Measurements from ENCODE around the gene PLRG1. TPM values are rescaled to one million over a fixed set of nuclear protein-coding genes. Genes with fewer than 3 reads are reported as not detected.

Gene PLRG1
- polyA plus RNA-seq, 1 donor, result 130 TPM

Other genes with a start within 250 kb of the PLRG1 start
- gene DCHS2, start 58.6 kb downstream of the PLRG1 start, polyA plus RNA-seq (ENCODE audit: insufficient read length), result 8.4 TPM
- gene FGB, start 12.6 kb upstream of the PLRG1 start, polyA plus RNA-seq (ENCODE audit: insufficient read length), result 12.3 TPM
- gene FGA, start 40.3 kb upstream of the PLRG1 start, polyA plus RNA-seq (ENCODE audit: insufficient read length), result 0.12 TPM
- not detected for gene FGG, start 62.3 kb upstream of the PLRG1 start, polyA plus RNA-seq (ENCODE audit: insufficient read length)
- 0.71 TPM for gene LRAT, start 193.6 kb upstream of the PLRG1 start, polyA plus RNA-seq (ENCODE audit: insufficient read length)
- 0.05 TPM for gene RBM46, start 230.9 kb upstream of the PLRG1 start, polyA plus RNA-seq (ENCODE audit: insufficient read length)